LNCAP (cell line): ENCODE data around the gene TMEM87B.

Experiments used
- CTCF ChIP-seq: fragments of 450-650 bp; IDR thresholded peaks from 2 replicates; pipeline ENCODE4 v1.5.1; 2017; ENCODE audit warnings: mild to moderate bottlenecking

TMEM87B gene

GRCh38 chr2:112084689-112085374 lies 29.8 kb downstream of the TMEM87B start:
- no peak for TF ChIP-seq CTCF

GRCh38 chr2:112085375-112085730 lies 30.3 kb downstream of the TMEM87B start:
- TF ChIP-seq CTCF: no peak

- no peak for TF ChIP-seq CTCF
Measured at GRCh38 chr2:112085916-112086669, 31.0 kb downstream of the TMEM87B start.

GRCh38 chr2:112087346-112088020 lies 32.4 kb downstream of the TMEM87B start:
- TF ChIP-seq CTCF: no peak

DNA sequence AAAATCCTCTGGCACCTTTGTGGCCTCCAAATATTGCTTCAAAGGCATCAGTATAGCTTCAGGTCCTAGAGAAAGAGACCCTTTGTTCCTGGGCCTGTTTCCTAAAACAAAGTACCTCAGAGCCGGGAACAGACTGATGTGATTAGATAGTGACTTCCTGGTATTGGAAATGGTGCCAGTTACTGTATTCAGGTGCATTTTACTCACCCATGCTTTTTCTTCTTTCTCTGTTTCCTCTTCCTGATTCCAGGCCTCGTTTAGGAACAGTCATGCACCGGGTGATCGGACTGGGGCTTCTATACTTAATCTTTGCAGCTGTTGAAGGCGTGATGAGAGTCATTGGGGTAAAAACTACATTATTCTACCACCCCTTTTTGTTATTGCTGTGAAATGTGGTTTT lies 34.3 kb downstream of the TMEM87B start:
- no peak for TF ChIP-seq CTCF

- TF ChIP-seq CTCF: no peak
Measured at GRCh38 chr2:112092286-112093041, 37.4 kb downstream of the TMEM87B start.

DNA sequence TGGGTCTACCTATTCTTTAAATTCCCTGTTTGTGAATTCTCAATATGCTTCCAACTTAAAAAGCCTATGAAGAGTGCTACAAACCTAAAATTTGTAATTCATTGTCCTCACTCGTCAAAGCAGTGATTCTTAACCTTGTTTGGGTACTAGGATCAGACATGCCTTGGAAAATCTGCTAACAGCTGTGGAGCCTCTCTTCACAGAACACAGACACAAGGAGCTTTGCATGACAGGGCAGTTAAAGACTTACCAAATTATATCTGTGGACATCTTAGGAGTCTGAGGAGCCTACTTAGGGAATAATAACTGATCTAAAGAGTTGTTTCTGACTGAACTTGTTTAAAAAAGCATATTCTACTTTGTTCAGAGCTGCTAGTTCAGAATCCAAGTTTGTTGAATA lies 38.1 kb downstream of the TMEM87B start:
- TF ChIP-seq CTCF: no peak
